ENCODE data around the gene PTK6.

PTK6 gene

GRCh38 chr20:63501818-63502670 lies 35.1 kb downstream of the PTK6 start:
- no peak for DNase-seq (ENCODE audit: low spot score)
- no peak overlapping the region for H3K4me3 ChIP-seq
- TF ChIP-seq CTCF (IDR thresholded peaks at IDR 0.05), result no peak
- no peak overlapping the region for H3K27ac ChIP-seq

- no peak for DNase-seq (ENCODE audit: low spot score)
- no peak overlapping the region for H3K27ac ChIP-seq
- no peak overlapping the region for H3K4me3 ChIP-seq
- no peak for TF ChIP-seq CTCF (IDR thresholded peaks at IDR 0.05)
These were observed 36.0 kb downstream of the PTK6 start for GRCh38 chr20:63500902-63501817.

GRCh38 chr20:63500151-63500901 lies 36.9 kb downstream of the PTK6 start:
- H3K27ac ChIP-seq, result no peak overlapping the region
- DNase-seq (ENCODE audit: low spot score), result no peak
- TF ChIP-seq CTCF (IDR thresholded peaks at IDR 0.05), result no peak
- H3K4me3 ChIP-seq, result no peak overlapping the region

GRCh38 chr20:63499338-63499969 lies 37.7 kb downstream of the PTK6 start:
- Histone ChIP-seq H3K4me3 (peak overlapping the region; percentile 73), H3K27ac (no peak overlapping the region)
- DNase-seq (ENCODE audit: low spot score), result no peak
- no peak for TF ChIP-seq CTCF (IDR thresholded peaks at IDR 0.05)

GRCh38 chr20:63498960-63499337 lies 38.2 kb downstream of the PTK6 start, which contains the start of gene EEF1A2:
EEF1A2 (minus strand) TSS chr20:63499083; CDS start chr20:63497763, 1,320 bp downstream.
- DNase-seq (ENCODE audit: low spot score), result no peak
- H3K4me3 ChIP-seq, result peak within 1 kb of the TSS; percentile 73
- TF ChIP-seq CTCF (IDR thresholded peaks at IDR 0.05), result no peak
- no peak within 1 kb of the TSS for H3K27ac ChIP-seq
